ENCODE results near the gene DDHD1.

GRCh38 chr14:52987042-52987441, 166.1 kb downstream of the DDHD1 start:
- TF ChIP-seq, protein P1, sequence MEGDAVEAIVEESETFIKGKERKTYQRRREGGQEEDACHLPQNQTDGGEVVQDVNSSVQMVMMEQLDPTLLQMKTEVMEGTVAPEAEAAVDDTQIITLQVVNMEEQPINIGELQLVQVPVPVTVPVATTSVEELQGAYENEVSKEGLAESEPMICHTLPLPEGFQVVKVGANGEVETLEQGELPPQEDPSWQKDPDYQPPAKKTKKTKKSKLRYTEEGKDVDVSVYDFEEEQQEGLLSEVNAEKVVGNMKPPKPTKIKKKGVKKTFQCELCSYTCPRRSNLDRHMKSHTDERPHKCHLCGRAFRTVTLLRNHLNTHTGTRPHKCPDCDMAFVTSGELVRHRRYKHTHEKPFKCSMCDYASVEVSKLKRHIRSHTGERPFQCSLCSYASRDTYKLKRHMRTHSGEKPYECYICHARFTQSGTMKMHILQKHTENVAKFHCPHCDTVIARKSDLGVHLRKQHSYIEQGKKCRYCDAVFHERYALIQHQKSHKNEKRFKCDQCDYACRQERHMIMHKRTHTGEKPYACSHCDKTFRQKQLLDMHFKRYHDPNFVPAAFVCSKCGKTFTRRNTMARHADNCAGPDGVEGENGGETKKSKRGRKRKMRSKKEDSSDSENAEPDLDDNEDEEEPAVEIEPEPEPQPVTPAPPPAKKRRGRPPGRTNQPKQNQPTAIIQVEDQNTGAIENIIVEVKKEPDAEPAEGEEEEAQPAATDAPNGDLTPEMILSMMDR (IDR thresholded peaks at IDR 0.05): no peak
- TF ChIP-seq POLR2A (IDR thresholded peaks at IDR 0.05): no peak
